ENCODE measurements around the gene KCTD16. TPM values are rescaled to one million over a fixed set of nuclear protein-coding genes. Genes with fewer than 3 reads are reported as not detected.

The KCTD16 gene
- total and polyA plus RNA-seq, 8 donors, result 0.57 to 6.6 (median 3.2) TPM

GRCh38 chr5:144318460-144318859 is 147.8 kb downstream of the KCTD16 start:
- no peak overlapping the region for H3K4me3 ChIP-seq
- FAIRE-seq, result no peak
- ATAC-seq, result no peak
- WGBS, 2 donors, result 83 to 94% methylated on average over 4 of the region's 4 CpGs
- H3K4me1 ChIP-seq, result peaks cover 11 to 45% (median 13%) of the 10 kb centered on the region in 3 donors
- no peak for TF ChIP-seq CTCF (IDR thresholded peaks at IDR 0.05)
- H3K9me3 ChIP-seq, result no peaks in the 10 kb centered on the region
- H3K27ac ChIP-seq, result no peak overlapping the region
- intact Hi-C loops (cut with DNase I), result no loop called here
- no peaks in the 10 kb centered on the region for H3K27me3 ChIP-seq
- no peaks in the 10 kb centered on the region for H3K36me3 ChIP-seq
- no peak for DNase-seq

GRCh38 chr5:144323181-144323580 is 152.5 kb downstream of the KCTD16 start:
- ATAC-seq (no peak), FAIRE-seq (no peak), DNase-seq (no peak)
- H3K36me3 ChIP-seq, result no peaks in the 10 kb centered on the region
- H3K9me3 ChIP-seq, result no peaks in the 10 kb centered on the region
- H3K4me3 ChIP-seq, result no peak overlapping the region
- no peaks in the 10 kb centered on the region for H3K27me3 ChIP-seq
- TF ChIP-seq CTCF (IDR thresholded peaks at IDR 0.05), result no peak
- intact Hi-C loops (cut with DNase I), result no loop called here
- H3K4me1 ChIP-seq, result peaks cover 11 to 34% (median 11%) of the 10 kb centered on the region in 3 donors
- WGBS, 2 donors, result 91 to 94% methylated on average over 1 of the region's 1 CpG
- no peak overlapping the region for H3K27ac ChIP-seq

GRCh38 chr5:144325532-144325931 is 154.9 kb downstream of the KCTD16 start:
- WGBS, 2 donors, result 63 to 75% methylated on average over 3 of the region's 3 CpGs
- TF ChIP-seq CTCF (IDR thresholded peaks at IDR 0.05), result no peak
- no peak for DNase-seq
- no peak overlapping the region for H3K4me3 ChIP-seq
- H3K9me3 ChIP-seq, result no peaks in the 10 kb centered on the region
- no peaks in the 10 kb centered on the region for H3K27me3 ChIP-seq
- H3K36me3 ChIP-seq, result no peaks in the 10 kb centered on the region
- intact Hi-C loops (cut with DNase I), result no loop called here
- no peak for FAIRE-seq
- peaks cover 6 to 38% (median 21%) of the 10 kb centered on the region in 3 donors for H3K4me1 ChIP-seq
- H3K27ac ChIP-seq, result no peak overlapping the region
- ATAC-seq, result no peak

- H3K27me3 ChIP-seq, result no peaks in the 10 kb centered on the region
- H3K4me3 ChIP-seq, result no peak overlapping the region
- DNase-seq (no peak), ATAC-seq (peak; percentile 77 to 82 (median 78)), FAIRE-seq (no peak)
- WGBS, 2 donors, result 33 to 34% methylated on average over 2 of the region's 2 CpGs
- intact Hi-C loops (cut with DNase I), result no loop called here
- peaks cover 0 to 38% (median 21%) of the 10 kb centered on the region in 3 donors for H3K4me1 ChIP-seq
- H3K36me3 ChIP-seq, result no peaks in the 10 kb centered on the region
- peak overlapping the region in 2 of 4 donors; percentile 51 to 53 for H3K27ac ChIP-seq
- H3K9me3 ChIP-seq, result no peaks in the 10 kb centered on the region
- TF ChIP-seq CTCF (IDR thresholded peaks at IDR 0.05), result no peak
Measured at GRCh38 chr5:144328494-144328893, 157.8 kb downstream of the KCTD16 start.

- Histone ChIP-seq H3K4me1 (peaks cover 0 to 43% (median 21%) of the 10 kb centered on the region in 3 donors), H3K27ac (peak overlapping the region in 3 of 4 donors; percentile 12 to 53 (median 51)), H3K27me3 (no peaks in the 10 kb centered on the region), H3K4me3 (no peak overlapping the region), H3K36me3 (no peaks in the 10 kb centered on the region), H3K9me3 (no peaks in the 10 kb centered on the region)
- TF ChIP-seq CTCF (IDR thresholded peaks at IDR 0.05), result no peak
- FAIRE-seq (no peak), ATAC-seq (peak; percentile 78 to 88 (median 81)), DNase-seq (peak in 3 of 6 donors; percentile 27 to 50 (median 39))
- intact Hi-C loops (cut with DNase I), result no loop called here
Measured at GRCh38 chr5:144328980-144329379, 158.3 kb downstream of the KCTD16 start.
